Neutrophil (primary cell): ENCODE data around the gene DIDO1.

Experiments used
- H3K27ac ChIP-seq: fragments of 200-600 bp; sonication (generic); 2 replicates; pipeline ENCODE4 v1.5.1; 2016; ENCODE audit warnings: mild to moderate bottlenecking, moderate library complexity
- H3K27me3 ChIP-seq: fragments of 200-600 bp; sonication (generic); 2 replicates; pipeline ENCODE4 v1.6.0; 2016; ENCODE audit warnings: mild to moderate bottlenecking
- H3K36me3 ChIP-seq: fragments of 200-600 bp; sonication (generic); 2 replicates; pipeline ENCODE4 v1.5.1; 2017
- H3K4me1 ChIP-seq, 2 experiments: fragments of 200-600 bp in 1 of 2; sonication (generic) in 1 of 2; 1 replicate in 1 of 2; 2 replicates in 1 of 2; pipeline versions ENCODE4 v1.5.1 to v1.6.1; 2013 to 2016; ENCODE audit warnings: low read depth in 1 of 2, low read length in 1 of 2, mild to moderate bottlenecking in 1 of 2, moderate library complexity in 1 of 2; ENCODE audit not compliant: control insufficient read depth in 1 of 2, insufficient read depth in 1 of 2
- H3K4me3 ChIP-seq, 2 experiments: fragments of 200-600 bp in 1 of 2; sonication (generic) in 1 of 2; 1 replicate in 1 of 2; 2 replicates in 1 of 2; pipeline ENCODE4 v1.5.1; 2013 to 2016; ENCODE audit warnings: low read depth in 1 of 2, low read length in 1 of 2, mild to moderate bottlenecking in 1 of 2, moderate library complexity in 1 of 2
- H3K9me3 ChIP-seq: fragments of 200-600 bp; sonication (generic); 2 replicates; pipeline ENCODE4 v1.5.1; 2016
- CTCF ChIP-seq: fragments of 200-600 bp; sonication (generic); IDR thresholded peaks from 2 replicates; pipeline ENCODE4 v1.5.1; 2016; ENCODE audit warnings: antibody characterized with exemption

Gene DIDO1

GRCh38 chr20:62840244-62841197 is 85.8 kb downstream of the DIDO1 start:
- Histone ChIP-seq H3K9me3 (no peaks in the 10 kb centered on the region), H3K27ac (no peak overlapping the region), H3K36me3 (peaks cover 69% of the 10 kb centered on the region), H3K27me3 (no peaks in the 10 kb centered on the region), H3K4me1 (peaks cover 9 to 10% of the 10 kb centered on the region in 2 experiments), H3K4me3 (no peak overlapping the region)
- TF ChIP-seq CTCF, result no peak

DNA sequence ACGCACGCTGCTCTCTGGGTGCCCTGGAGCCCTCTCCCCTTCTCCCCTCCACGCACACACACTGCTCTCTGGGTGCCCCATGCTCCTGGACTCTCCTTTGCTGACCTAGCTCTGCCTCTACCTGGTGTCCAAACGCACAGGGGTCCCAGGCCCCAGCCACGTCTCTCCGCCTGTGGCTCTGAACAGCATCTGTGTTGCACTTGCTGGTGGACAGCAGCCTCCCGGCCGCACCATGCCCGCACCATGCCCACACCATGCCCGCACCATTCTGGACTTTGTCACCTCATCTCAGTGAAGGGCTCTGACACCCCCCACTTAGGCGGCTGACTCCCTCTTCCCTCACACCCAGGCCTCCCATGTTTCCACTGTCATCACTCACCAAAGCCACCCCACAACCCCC is 86.5 kb downstream of the DIDO1 start:
- Histone ChIP-seq H3K27ac (no peak overlapping the region), H3K27me3 (no peaks in the 10 kb centered on the region), H3K4me1 (peaks cover 9 to 12% of the 10 kb centered on the region in 2 experiments), H3K4me3 (no peak overlapping the region), H3K36me3 (peaks cover 71% of the 10 kb centered on the region), H3K9me3 (no peaks in the 10 kb centered on the region)
- no peak for TF ChIP-seq CTCF

GRCh38 chr20:62839261-62839660 is 87.0 kb downstream of the DIDO1 start:
- Histone ChIP-seq H3K9me3 (no peaks in the 10 kb centered on the region), H3K27me3 (no peaks in the 10 kb centered on the region), H3K4me3 (no peak overlapping the region), H3K36me3 (peaks cover 72% of the 10 kb centered on the region), H3K4me1 (peaks cover 10 to 17% of the 10 kb centered on the region in 2 experiments), H3K27ac (no peak overlapping the region)
- no peak for TF ChIP-seq CTCF

GRCh38 chr20:62838128-62838891 is 88.0 kb downstream of the DIDO1 start:
- Histone ChIP-seq H3K4me3 (no peak overlapping the region), H3K27me3 (no peaks in the 10 kb centered on the region)

DNA sequence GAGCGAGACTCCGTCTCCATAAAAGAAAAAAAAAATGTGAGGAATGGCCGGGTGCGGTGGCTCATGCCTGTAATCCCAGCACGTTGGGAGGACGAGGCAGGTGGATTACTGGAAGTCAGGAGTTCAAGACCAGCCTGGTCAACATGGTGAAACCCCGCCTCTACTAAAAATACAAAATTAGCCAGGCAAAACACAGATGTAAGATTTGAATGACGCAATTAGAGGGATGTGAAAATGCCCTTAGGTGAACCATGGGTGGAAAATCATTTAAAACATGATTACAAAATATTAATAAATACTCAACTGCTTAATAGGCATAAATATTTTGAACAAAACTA is 88.5 kb downstream of the DIDO1 start:
- TF ChIP-seq CTCF, result no peak
- peaks cover 25 to 32% of the 10 kb centered on the region in 2 experiments for H3K4me1 ChIP-seq
- peak overlapping the region; percentile 49 for H3K27ac ChIP-seq
- H3K27me3 ChIP-seq, result no peaks in the 10 kb centered on the region
- no peaks in the 10 kb centered on the region for H3K9me3 ChIP-seq
- no peak overlapping the region for H3K4me3 ChIP-seq
- peaks cover 72% of the 10 kb centered on the region for H3K36me3 ChIP-seq

More at GRCh38 chr20:62838128-62838891, 88.0 kb downstream of the DIDO1 start:
- peak overlapping the region; percentile 49 for H3K27ac ChIP-seq
- no peak for TF ChIP-seq CTCF
- no peaks in the 10 kb centered on the region for H3K9me3 ChIP-seq
- peaks cover 72% of the 10 kb centered on the region for H3K36me3 ChIP-seq
- H3K4me1 ChIP-seq, result peaks cover 19 to 27% of the 10 kb centered on the region in 2 experiments
